Islet precursor cell (in vitro differentiated cells): ENCODE measurements around the gene SPTLC2.
A peak's percentile ranks its signal among the peaks of the same experiment; 100 is the strongest.
"Not testable (repeated sequence)": the region's sequence is repeated elsewhere in the genome, so short reads cannot be mapped to it uniquely, and the experiment has no call there.

Experiments
- DNase-seq: peaks from one replicate; pipeline ENCODE4 v3.0.0-alpha.2; 2018

SPTLC2 gene

DNA sequence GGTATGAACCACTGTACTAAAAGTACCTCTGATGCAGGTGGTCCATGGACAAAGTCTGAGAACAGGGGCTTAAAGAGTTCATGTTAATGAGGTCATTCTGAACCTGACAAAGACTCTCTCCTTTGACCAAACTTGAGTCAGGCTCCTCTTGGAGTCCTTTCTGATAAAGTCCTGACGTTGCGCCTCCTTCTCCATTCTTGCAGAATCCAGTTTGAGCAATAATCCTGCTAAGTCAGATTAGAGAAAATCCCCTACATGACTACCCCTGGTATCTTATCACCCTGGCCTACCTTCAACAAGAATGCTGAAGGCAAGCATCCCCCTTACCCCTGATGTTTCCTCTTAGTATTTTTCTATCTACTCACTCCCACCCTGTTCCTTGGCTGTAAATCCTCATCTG lies 71.9 kb downstream of the SPTLC2 start:
- DNase-seq = no peak

DNA sequence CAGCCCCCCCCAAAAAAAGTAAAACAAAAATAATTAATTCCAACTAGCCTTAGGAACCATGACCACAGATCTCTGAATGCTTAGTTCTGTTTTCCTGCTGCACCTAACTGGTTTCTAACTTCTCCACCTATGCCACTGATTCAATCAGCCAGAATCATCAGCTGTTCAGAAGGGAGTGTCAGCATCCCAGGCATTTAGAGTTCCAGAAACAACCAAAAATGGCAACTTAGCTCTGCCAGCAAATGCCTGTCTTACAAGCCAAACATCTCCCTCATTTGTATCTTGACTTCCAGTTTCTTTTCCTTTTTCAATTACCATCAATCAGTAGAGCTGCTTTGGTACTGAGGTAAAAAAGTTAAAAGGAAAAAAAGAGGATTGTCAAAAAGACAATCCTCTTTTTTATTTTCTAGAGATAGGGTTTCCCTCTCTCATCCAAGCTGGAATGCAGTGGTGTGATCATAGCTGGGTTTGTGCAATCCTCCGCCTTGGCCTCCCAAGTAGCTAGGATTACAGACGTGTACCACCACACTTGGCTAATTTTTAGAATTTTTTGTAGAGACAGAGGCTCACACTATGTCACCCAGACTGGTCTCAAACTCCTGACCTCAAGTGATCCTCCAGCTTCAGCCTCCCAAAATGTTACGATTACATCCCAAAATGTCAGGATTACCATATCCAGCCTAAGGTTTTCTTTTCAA lies 72.7 kb downstream of the SPTLC2 start:
- DNase-seq = no peak

GRCh38 chr14:77543240-77543551 lies 73.2 kb downstream of the SPTLC2 start:
- DNase-seq = peak; percentile 64

DNA sequence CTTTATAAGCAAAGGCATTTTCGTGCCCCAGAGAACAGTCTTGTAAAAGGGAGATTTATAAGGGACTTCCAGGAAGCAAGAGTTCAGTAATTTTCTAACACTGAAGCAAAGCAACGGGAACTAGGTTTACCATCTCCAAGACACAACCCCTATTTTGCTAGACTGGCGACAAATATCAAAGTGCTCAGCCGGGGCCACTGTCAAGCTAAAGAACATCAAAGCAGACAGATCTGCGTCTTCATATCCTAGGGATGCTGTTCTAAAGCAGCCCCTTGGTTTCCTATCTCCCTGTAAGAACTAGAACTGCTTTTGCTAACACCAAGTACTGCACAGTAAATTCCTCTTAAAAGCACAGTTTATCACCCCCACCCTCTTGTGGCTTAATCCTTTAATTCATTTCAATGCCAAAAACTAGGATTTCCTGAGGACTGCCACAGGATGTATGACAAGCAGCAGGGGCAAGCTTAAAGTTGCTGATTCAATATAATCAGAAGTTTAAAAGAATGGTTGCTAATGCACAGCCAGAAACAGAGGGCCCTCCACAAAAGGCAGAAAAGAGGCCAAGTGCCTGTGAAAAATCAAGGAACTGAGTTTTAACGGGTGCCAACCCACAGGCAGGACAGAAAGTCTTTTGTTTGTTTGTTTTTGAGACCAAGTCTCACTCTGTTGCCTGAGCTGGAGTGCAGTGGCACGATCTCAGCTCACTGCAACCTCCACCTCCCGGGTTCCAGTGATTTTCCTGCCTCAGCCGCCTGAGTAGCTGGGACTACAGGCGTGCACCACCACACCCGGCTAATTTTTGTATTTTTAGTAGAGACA lies 73.8 kb downstream of the SPTLC2 start:
- peak; percentile 56 for DNase-seq

- no peak for DNase-seq
Measured at GRCh38 chr14:77541905-77542304, 74.5 kb downstream of the SPTLC2 start.

DNA sequence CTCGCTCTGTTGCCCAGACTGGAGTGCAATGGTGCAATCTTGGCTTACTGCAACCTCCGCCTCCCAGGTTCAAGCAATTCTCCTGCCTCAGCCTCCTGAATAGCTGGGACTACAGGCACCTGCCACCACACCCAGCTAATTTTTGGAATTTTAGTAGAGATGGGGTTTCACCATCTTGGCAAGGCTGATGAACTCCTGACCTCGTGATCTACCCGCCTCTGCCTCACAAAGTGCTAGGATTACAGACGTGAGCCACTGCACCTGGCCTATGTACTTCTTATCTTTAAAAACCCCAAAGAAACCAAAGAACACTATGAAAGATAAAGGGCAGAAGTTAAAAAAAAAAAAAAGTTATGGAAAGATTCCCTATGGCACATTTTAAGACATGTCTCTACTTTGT lies 79.5 kb downstream of the SPTLC2 start:
- not testable (repeated sequence) for DNase-seq

DNA sequence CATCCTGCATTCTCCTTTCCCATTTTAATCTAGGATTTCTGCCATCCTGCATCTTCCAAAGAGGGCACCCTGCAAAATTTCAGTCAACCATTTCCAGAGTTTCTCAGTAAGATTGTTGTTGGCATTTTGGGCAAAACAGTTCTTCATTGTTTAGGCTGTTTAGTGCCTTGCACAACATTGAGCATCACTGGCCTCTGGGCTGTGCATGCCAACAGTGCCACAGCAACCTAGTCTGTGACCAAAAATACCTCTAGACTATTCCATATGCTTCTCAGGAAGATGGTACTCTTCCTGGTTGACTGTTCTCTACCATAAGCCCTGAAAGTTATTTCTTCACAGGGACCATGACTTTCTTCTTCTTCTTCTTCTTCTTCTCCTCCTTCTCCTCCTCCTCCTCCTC lies 85.4 kb downstream of the SPTLC2 start:
- no peak for DNase-seq

DNA sequence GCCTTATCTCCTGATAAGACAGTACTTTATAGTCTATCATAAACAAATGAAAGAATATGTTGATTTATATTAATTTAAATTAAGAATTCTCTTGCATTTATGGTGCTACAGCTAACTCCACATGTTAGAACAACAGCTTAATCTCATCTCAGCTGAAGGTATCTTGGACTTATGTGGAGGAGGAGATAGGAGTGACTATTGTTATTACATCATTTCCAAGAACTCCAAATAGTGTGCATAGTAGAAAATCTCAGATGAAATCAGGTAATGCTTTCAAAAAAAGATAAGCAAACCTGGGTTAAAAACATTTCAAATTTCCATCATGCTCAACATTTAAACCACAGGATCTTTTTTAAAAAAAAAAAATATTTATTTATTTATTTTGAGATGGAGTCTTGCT lies 86.5 kb downstream of the SPTLC2 start:
- no peak for DNase-seq

DNA sequence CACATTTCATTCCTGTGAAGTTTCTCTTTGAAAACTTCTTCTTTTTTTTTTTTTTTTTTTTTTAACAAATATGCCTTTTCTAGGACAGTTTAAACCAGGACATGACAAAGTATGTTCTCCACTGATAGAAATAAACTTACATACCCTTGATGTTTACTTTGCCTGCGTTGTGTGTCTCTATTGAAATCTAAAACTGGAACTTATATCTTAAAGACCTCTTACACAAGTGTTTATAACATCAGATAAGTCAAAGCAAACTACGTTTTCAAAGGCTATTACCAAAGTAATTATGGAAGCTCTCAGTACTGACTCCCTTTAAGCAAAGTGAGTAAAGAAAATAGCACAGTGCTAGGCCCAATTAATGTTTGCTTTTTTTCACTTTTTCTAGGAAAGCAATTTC lies 87.2 kb downstream of the SPTLC2 start:
- no peak for DNase-seq

GRCh38 chr14:77528701-77529100 lies 87.7 kb downstream of the SPTLC2 start:
- DNase-seq = not testable (repeated sequence)

DNA sequence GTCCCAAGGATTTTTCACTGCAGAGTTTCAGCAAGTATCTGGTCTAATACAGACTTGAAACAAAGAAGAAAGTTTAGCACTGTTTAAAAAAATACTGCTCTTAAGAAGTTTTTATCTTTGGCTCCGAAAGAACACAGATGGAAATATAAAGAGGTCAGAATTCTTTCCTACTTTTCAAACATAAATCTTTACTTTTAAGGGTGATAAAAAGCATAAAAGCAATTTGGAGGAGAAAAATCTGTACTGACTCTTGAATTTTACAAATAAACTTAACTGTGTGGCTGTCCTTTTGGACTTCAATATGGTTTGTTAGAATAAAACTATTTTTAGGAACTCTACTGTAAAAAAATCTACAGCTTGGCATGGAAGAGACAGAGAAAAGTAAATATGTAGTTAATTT lies 90.2 kb downstream of the SPTLC2 start:
- no peak for DNase-seq

DNA sequence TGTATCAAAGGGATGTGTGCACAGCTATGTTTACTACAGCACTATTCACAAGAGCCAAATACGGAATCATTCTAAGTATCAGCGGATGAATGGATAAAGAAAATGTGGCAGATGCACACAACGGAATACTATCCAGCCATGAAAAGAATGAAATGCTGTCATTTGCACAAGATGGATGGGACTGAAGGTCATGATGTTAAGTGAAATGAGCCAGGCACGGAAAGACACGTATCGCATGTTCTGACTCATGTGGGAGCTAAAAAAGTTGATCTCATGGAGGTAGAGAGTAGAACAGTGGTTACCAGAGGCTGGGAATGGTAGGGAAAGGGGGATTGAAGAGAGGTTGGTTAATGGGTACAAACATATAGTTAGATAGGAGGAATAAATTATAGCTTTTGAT lies 91.9 kb downstream of the SPTLC2 start:
- no peak for DNase-seq

DNA sequence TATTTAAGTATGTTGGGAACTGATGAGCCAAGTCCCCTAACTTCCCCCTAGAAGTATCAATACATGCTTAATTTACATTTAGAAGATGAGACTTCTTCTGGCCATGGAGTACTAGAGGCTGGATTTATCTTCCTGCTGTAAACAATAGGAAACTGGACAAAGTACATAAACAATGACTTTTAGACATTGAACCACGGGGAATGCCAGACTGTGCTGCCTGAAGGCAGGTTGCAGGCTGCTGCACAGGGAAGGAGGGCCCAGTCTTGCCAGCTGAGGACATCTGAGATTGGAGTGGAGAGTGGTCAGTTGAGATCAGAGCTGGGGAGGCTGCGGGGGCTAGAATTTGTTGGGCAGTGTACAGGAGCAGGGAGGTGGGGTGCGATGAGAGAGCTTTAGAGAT lies 93.3 kb downstream of the SPTLC2 start:
- DNase-seq = no peak

DNA sequence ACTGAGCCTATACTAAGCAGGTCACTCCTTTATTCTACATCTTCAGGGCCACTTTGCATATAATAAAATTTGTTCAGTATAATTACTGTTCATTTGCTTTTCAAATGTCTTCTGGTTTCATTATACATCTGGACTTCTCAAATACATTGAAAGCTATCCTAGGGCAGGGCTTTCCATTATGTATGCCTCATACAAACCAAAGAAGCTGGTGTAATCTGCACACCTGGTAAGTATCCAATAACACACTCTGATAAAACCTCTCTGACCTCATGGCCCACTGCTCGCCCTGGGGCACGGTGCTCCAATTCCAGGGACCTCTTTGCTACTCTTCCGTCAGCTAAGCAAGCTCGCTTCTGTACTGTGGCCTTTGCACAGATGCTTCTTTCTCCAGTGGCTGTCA lies 95.9 kb downstream of the SPTLC2 start:
- DNase-seq = no peak

DNA sequence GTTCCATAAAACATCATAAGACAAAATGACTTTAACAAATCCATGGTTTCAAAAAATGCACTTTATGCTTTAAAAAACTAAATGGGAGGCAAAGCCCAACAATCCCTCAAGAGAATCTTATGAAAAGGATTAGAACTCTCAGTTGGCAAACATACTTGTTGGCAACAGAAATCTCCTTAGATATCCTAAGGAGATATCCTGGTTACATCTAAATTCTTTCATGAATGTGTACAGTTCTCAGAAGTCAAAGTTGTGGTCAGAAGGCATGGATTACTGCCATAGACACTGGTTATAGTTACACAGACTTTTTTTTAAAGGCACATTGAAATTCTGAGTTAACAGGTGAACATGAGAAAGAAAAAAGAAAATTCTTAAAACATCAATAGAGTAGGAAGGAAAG lies 100.3 kb downstream of the SPTLC2 start:
- DNase-seq = no peak

DNA sequence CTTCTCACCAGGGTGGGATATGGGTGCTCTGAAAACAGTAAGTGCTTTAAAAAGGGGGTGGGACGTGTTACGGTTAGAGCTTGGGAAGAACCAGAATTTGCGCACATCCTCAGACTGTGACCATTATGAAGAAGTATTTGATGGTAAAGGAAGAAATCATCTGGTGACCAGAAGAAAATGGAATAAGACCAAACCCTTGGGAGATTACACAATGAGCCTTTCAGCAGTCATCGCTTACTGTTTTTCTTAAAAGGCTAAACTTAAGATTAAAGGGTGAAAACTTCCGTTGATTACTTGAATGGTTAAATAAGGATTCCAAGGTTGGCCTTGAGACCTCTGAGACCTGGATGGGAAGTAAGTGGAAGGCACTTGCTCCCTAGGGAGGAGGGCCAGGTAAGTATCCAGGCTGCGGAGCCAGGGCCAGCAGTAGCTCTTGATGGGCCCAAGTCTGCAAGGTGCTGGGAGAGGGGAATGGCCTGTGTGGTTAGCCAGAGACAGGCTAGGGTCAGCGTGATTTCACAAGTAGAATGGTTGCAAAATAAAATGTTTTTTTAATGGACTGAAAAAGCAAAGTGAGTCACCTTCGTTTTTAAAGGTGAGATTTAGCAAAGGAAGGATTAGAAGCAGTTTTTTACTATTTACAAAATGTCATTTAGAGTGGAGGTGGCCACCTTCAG lies 104.8 kb downstream of the SPTLC2 start:
- no peak for DNase-seq

DNA sequence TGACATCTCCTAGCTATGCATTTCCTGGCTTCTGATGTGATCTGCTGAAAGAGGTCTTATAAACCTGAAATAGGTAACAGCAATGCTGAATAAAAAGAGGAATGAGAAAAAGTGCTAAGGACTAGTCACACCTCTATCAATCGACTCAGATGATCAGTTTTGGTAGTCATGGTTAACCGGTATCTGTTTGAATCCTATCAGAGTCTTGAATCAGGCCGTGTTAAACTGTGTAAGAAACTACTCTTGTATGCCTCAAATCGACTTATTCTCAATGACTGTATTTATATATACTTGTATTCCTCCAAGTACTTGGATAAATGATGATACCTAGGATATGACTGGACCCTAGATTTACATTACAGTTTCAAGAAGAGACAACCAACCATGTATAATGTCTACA lies 107.1 kb downstream of the SPTLC2 start:
- DNase-seq = no peak

GRCh38 chr14:77508876-77509275 lies 107.6 kb downstream of the SPTLC2 start:
- no peak for DNase-seq

- no peak for DNase-seq
Measured at GRCh38 chr14:77508249-77508648, 108.2 kb downstream of the SPTLC2 start.

- DNase-seq = no peak
Measured at GRCh38 chr14:77507762-77508161, 108.7 kb downstream of the SPTLC2 start.

GRCh38 chr14:77505031-77505430 lies 111.4 kb downstream of the SPTLC2 start:
- DNase-seq = peak; percentile 32

- DNase-seq = peak; percentile 7
Measured at GRCh38 chr14:77503138-77503537, 113.3 kb downstream of the SPTLC2 start.

GRCh38 chr14:77502109-77502782 lies 114.2 kb downstream of the SPTLC2 start:
- DNase-seq = peak; percentile 13
